ENCODE measurements around the gene TRAPPC3.
"Not testable (repeated sequence)": the region's sequence is repeated elsewhere in the genome, so short reads cannot be mapped to it uniquely, and the experiment has no call there.

The TRAPPC3 gene

GRCh38 chr1:36160388-36160948 lies 11.2 kb upstream of the TRAPPC3 start:
- H3K4me3 ChIP-seq (ENCODE audit: control insufficient read depth, low read depth, low read length) = peak overlapping the region; percentile 52
- TF ChIP-seq CTCF (conservative IDR thresholded peaks at IDR 0.05; ENCODE audit: control insufficient read depth, insufficient read depth, low read depth, low read length) = no peak
- no peak for DNase-seq (ENCODE audit: low read depth)

- no peak for TF ChIP-seq CTCF (conservative IDR thresholded peaks at IDR 0.05; ENCODE audit: control insufficient read depth, insufficient read depth, low read depth, low read length)
- DNase-seq (ENCODE audit: low read depth) = no peak
- no peak overlapping the region for H3K4me3 ChIP-seq (ENCODE audit: control insufficient read depth, low read depth, low read length)
Observed at GRCh38 chr1:36159614-36160387, 10.5 kb upstream of the TRAPPC3 start.

- DNase-seq (ENCODE audit: low read depth) = not testable (repeated sequence)
- H3K4me3 ChIP-seq (ENCODE audit: control insufficient read depth, low read depth, low read length) = peak overlapping the region; percentile 92
Observed at GRCh38 chr1:36158827-36159252, 9.6 kb upstream of the TRAPPC3 start.

- H3K4me3 ChIP-seq (ENCODE audit: control insufficient read depth, low read depth, low read length) = peak overlapping the region; percentile 92
- DNase-seq (ENCODE audit: low read depth) = no peak
- TF ChIP-seq CTCF (conservative IDR thresholded peaks at IDR 0.05; ENCODE audit: control insufficient read depth, insufficient read depth, low read depth, low read length) = no peak
Observed at GRCh38 chr1:36157973-36158826, 8.9 kb upstream of the TRAPPC3 start.

- no peak for DNase-seq (ENCODE audit: low read depth)
- peak overlapping the region; percentile 92 for H3K4me3 ChIP-seq (ENCODE audit: control insufficient read depth, low read depth, low read length)
- TF ChIP-seq CTCF (conservative IDR thresholded peaks at IDR 0.05; ENCODE audit: control insufficient read depth, insufficient read depth, low read depth, low read length) = no peak
Observed at GRCh38 chr1:36157115-36157903, 8.0 kb upstream of the TRAPPC3 start.

- H3K4me3 ChIP-seq (ENCODE audit: control insufficient read depth, low read depth, low read length) = peak overlapping the region; percentile 92
- DNase-seq (ENCODE audit: low read depth) = no peak
- TF ChIP-seq CTCF (conservative IDR thresholded peaks at IDR 0.05; ENCODE audit: control insufficient read depth, insufficient read depth, low read depth, low read length) = no peak
Observed at GRCh38 chr1:36156329-36157114, 7.2 kb upstream of the TRAPPC3 start.
